H9 (cell line): ENCODE measurements around the gene ERC1. TPM values are rescaled to one million over a fixed set of nuclear protein-coding genes. Genes with fewer than 3 reads are reported as not detected.

Experiments
- DNase-seq: peaks from one replicate; pipeline ENCODE4 v3.0.0-alpha.2; 2017
- H2AFZ ChIP-seq: one replicate; pipeline ENCODE4 v1.6.1; 2013; ENCODE audit warnings: mild to moderate bottlenecking, low read length, control low read depth, moderate library complexity
- H2AK5ac ChIP-seq: 2 replicates; pipeline ENCODE4 v1.6.1; 2013; ENCODE audit warnings: low read length, control low read depth, mixed read lengths; ENCODE audit not compliant: insufficient read length
- H2BK120ac ChIP-seq: one replicate; pipeline ENCODE4 v1.6.1; 2013; ENCODE audit warnings: low read depth, mild to moderate bottlenecking, low read length, control low read depth, inconsistent platforms; ENCODE audit not compliant: poor library complexity, severe bottlenecking
- H2BK12ac ChIP-seq: 2 replicates; pipeline ENCODE4 v1.6.1; 2013; ENCODE audit warnings: low read length, control low read depth, mixed read lengths, low read depth; ENCODE audit not compliant: insufficient read length
- H2BK15ac ChIP-seq: 2 replicates; pipeline ENCODE4 v1.6.1; 2013; ENCODE audit warnings: low read depth, low read length, control low read depth
- H2BK20ac ChIP-seq: one replicate; pipeline ENCODE4 v1.6.1; 2013; ENCODE audit warnings: low read depth, mild to moderate bottlenecking, low read length, control low read depth, inconsistent platforms; ENCODE audit not compliant: poor library complexity, severe bottlenecking
- H2BK5ac ChIP-seq: 2 replicates; pipeline ENCODE4 v1.6.1; 2013; ENCODE audit warnings: low read length, control low read depth, mixed read lengths; ENCODE audit not compliant: insufficient read length
- H3K14ac ChIP-seq: 2 replicates; pipeline ENCODE4 v1.6.1; 2013; ENCODE audit warnings: low read length, control low read depth; ENCODE audit not compliant: insufficient read depth
- H3K18ac ChIP-seq: 2 replicates; pipeline ENCODE4 v1.6.1; 2013; ENCODE audit warnings: low read depth, mild to moderate bottlenecking, mixed read lengths, low read length, control low read depth; ENCODE audit not compliant: insufficient read length
- H3K23ac ChIP-seq: 2 replicates; pipeline ENCODE4 v1.6.1; 2013; ENCODE audit warnings: low read length, control low read depth, mixed read lengths, low read depth; ENCODE audit not compliant: insufficient read length
- H3K23me2 ChIP-seq: 2 replicates; pipeline ENCODE4 v1.6.1; 2013; ENCODE audit warnings: low read depth, mild to moderate bottlenecking, mixed read lengths, low read length, control low read depth; ENCODE audit not compliant: insufficient read length, poor library complexity, severe bottlenecking
- H3K27ac ChIP-seq: 2 replicates; pipeline ENCODE4 v1.5.1; 2013; ENCODE audit warnings: low read length, control low read depth, mixed read lengths, low read depth; ENCODE audit not compliant: insufficient read length
- H3K27me3 ChIP-seq: 2 replicates; pipeline ENCODE4 v1.6.1; 2013; ENCODE audit warnings: low read length, control low read depth, inconsistent platforms; ENCODE audit not compliant: insufficient read depth
- H3K4ac ChIP-seq: 2 replicates; pipeline ENCODE4 v1.6.1; 2013; ENCODE audit warnings: low read depth, mild to moderate bottlenecking, control low read depth, inconsistent platforms, low read length, moderate library complexity
- H3K4me1 ChIP-seq: 2 replicates; pipeline ENCODE4 v1.6.1; 2013; ENCODE audit warnings: low read length, control low read depth, inconsistent platforms; ENCODE audit not compliant: insufficient read depth
- H3K4me2 ChIP-seq: 2 replicates; pipeline ENCODE4 v1.6.1; 2013; ENCODE audit warnings: low read length, control low read depth, mixed read lengths; ENCODE audit not compliant: insufficient read length, insufficient read depth
- H3K56ac ChIP-seq: 2 replicates; pipeline ENCODE4 v1.6.1; 2013; ENCODE audit warnings: low read depth, mild to moderate bottlenecking, mixed read lengths, low read length, control low read depth; ENCODE audit not compliant: insufficient read length
- H3K79me1 ChIP-seq: 2 replicates; pipeline ENCODE4 v1.6.1; 2013; ENCODE audit warnings: low read depth, mild to moderate bottlenecking, moderate library complexity, low read length, control low read depth, inconsistent platforms; ENCODE audit not compliant: insufficient read depth, poor library complexity, severe bottlenecking
- H3K79me2 ChIP-seq: 2 replicates; pipeline ENCODE4 v1.6.1; 2013; ENCODE audit warnings: low read length, control low read depth, inconsistent platforms; ENCODE audit not compliant: insufficient read depth
- H3K9ac ChIP-seq: 2 replicates; pipeline ENCODE4 v1.6.1; 2013; ENCODE audit warnings: low read length, control low read depth, mixed read lengths; ENCODE audit not compliant: insufficient read length; ENCODE audit errors: extremely low read depth
- H3K9me3 ChIP-seq: one replicate; pipeline ENCODE4 v1.6.1; 2013; ENCODE audit warnings: low read depth, low read length, inconsistent platforms; ENCODE audit not compliant: control insufficient read depth
- H3T11ph ChIP-seq: one replicate; pipeline ENCODE4 v1.6.1; 2013; ENCODE audit warnings: mild to moderate bottlenecking, low read length, control low read depth, inconsistent platforms
- H4K20me1 ChIP-seq: one replicate; pipeline ENCODE4 v1.6.1; 2013; ENCODE audit not compliant: control insufficient read depth, insufficient read length, insufficient read depth
- H4K5ac ChIP-seq: 2 replicates; pipeline ENCODE4 v1.6.1; 2013; ENCODE audit warnings: low read depth, mild to moderate bottlenecking, mixed read lengths, low read length, control low read depth; ENCODE audit not compliant: insufficient read length
- H4K8ac ChIP-seq: replicated peaks from 2 replicates; pipeline ENCODE4 v1.6.1; 2013; ENCODE audit warnings: low read length, control low read depth, mixed read lengths, low read depth; ENCODE audit not compliant: insufficient read length
- H4K91ac ChIP-seq: 2 replicates; pipeline ENCODE4 v1.6.1; 2013; ENCODE audit warnings: low read depth, mild to moderate bottlenecking, moderate library complexity, mixed read lengths, low read length, control low read depth; ENCODE audit not compliant: insufficient read length
- H3K27ac Mint-ChIP-seq, 3 experiments: 2 replicates in 2 of 3; 3 replicates in 1 of 3; pipeline ENCODE4 v1.8.0; 2020 to 2021; ENCODE audit warnings: mixed read lengths in 3 of 3, mild to moderate bottlenecking in 1 of 3, moderate library complexity in 1 of 3
- H3K27me3 Mint-ChIP-seq: 2 replicates; pipeline ENCODE4 v1.8.0; 2021; ENCODE audit warnings: low read depth, mild to moderate bottlenecking, moderate library complexity, mixed read lengths
- H3K36me3 Mint-ChIP-seq, 3 experiments: 2 replicates in 2 of 3; 3 replicates in 1 of 3; pipeline ENCODE4 v1.8.0; 2020 to 2021; ENCODE audit warnings: low read depth in 3 of 3, mixed read lengths in 3 of 3; ENCODE audit not compliant: insufficient read depth in 1 of 3
- H3K4me1 Mint-ChIP-seq, 2 experiments: 2 replicates each; pipeline ENCODE4 v1.8.0; 2020; ENCODE audit warnings: mixed read lengths in 2 of 2
- H3K4me3 Mint-ChIP-seq, 2 experiments: 2 replicates in 1 of 2; 3 replicates in 1 of 2; pipeline ENCODE4 v1.8.0; 2020 to 2021; ENCODE audit warnings: mild to moderate bottlenecking in 2 of 2, mixed read lengths in 2 of 2, moderate library complexity in 1 of 2
- H3K9me3 Mint-ChIP-seq, 2 experiments: 2 replicates in 1 of 2; 3 replicates in 1 of 2; pipeline ENCODE4 v1.8.0; 2020; ENCODE audit warnings: mild to moderate bottlenecking in 2 of 2, mixed read lengths in 2 of 2, moderate library complexity in 1 of 2
- CTCF ChIP-seq: fragments of 200-600 bp; sonication (generic); conservative IDR thresholded peaks from 3 replicates; pipeline ENCODE4 v1.8.0; 2021; ENCODE audit warnings: antibody characterized with exemption, mild to moderate bottlenecking
- WGBS: extraction: QIAGEN DNeasy Blood & Tissue Kit; methylation state at CpG from one replicate; pipeline ENCODE4 v1.1.7; 2013; ENCODE audit warnings: missing lambda C conversion rate, low lambda C conversion rate, mixed read lengths; ENCODE audit not compliant: insufficient read length; ENCODE audit errors: extremely low coverage; 5-methylcytosine and 5-hydroxymethylcytosine counted together
- total RNA-seq: library from RNA; stranded (reverse); gene quantifications from 2 replicates; pipeline ENCODE4 v1.2.1, GENCODE V29; 2021

The ERC1 gene
- total RNA-seq, 1 experiment from 2014 or later, result 51.2 TPM

GRCh38 chr12:1056390-1056789, 65.4 kb downstream of the ERC1 start:
- Mint-ChIP-seq H3K36me3 (peaks cover 19 to 28% (median 26%) of the 10 kb centered on the region in 3 experiments), H3K9me3 (peaks cover 26 to 30% of the 10 kb centered on the region in 2 experiments), H3K4me1 (peaks cover 43 to 48% of the 10 kb centered on the region in 2 experiments), H3K4me3 (peak overlapping the region; percentile 6 to 30; a peak in 4 of 5 replicates), H3K27me3 (no peaks in the 10 kb centered on the region), H3K27ac (peak overlapping the region; percentile 89 to 96 (median 91))
- Histone ChIP-seq H4K5ac (no peak overlapping the region), H3K79me1 (no peaks in the 10 kb centered on the region), H3K9ac (no peak overlapping the region), H3K14ac (no peak overlapping the region), H2AFZ (no peak overlapping the region), H3K4me1 (peaks cover 2% of the 10 kb centered on the region; the same call in 1 of the 2 replicates), H4K8ac (no peak overlapping the region), H2BK5ac (no peak overlapping the region), H2BK12ac (no peak overlapping the region), H2BK15ac (no peak overlapping the region), H4K20me1 (no peaks in the 10 kb centered on the region), H2BK20ac (no peak overlapping the region), H2BK120ac (no peak overlapping the region), H3K27me3 (no peaks in the 10 kb centered on the region), H3K4me2 (peak overlapping the region; percentile 5), H3K4ac (no peak overlapping the region), H3K23ac (no peak overlapping the region), H3K18ac (no peak overlapping the region), H3K23me2 (no peaks in the 10 kb centered on the region), H2AK5ac (no peak overlapping the region), H3K56ac (no peak overlapping the region), H4K91ac (no peak overlapping the region), H3K9me3 (no peaks in the 10 kb centered on the region), H3K27ac (peak overlapping the region; percentile 44), H3T11ph (no peak overlapping the region), H3K79me2 (peaks cover 2% of the 10 kb centered on the region; the same call in 1 of the 2 replicates)
- no CpG with 5 or more reads among the region's 4 CpGs for WGBS
- no peak for TF ChIP-seq CTCF
- peak; percentile 52 for DNase-seq
